GM21447 (cell line): Measurements from ENCODE around the gene DONSON.

ENCODE experiments used
- ATAC-seq: cut with Tn5 transposase; IDR thresholded peaks from one replicate; pipeline ENCODE4 v1.9.1; 2021; ENCODE audit not compliant: unreplicated experiment

DONSON gene

GRCh38 chr21:33541756-33542639 is 46.5 kb downstream of the DONSON start, which contains the start of gene GART:
Gene GART, minus strand, starts transcription at chr21:33542117. Its CDS starts 2,802 bp downstream, at chr21:33539315.
- ATAC-seq: peak; percentile 59

GRCh38 chr21:33541105-33541711 is 47.3 kb downstream of the DONSON start:
- no peak for ATAC-seq

- no peak for ATAC-seq
Measured at GRCh38 chr21:33540711-33541104, 47.8 kb downstream of the DONSON start.

GRCh38 chr21:33539616-33540015 is 48.9 kb downstream of the DONSON start:
- no peak for ATAC-seq

GRCh38 chr21:33537212-33537611 is 51.3 kb downstream of the DONSON start:
- ATAC-seq: no peak

GRCh38 chr21:33531007-33531406 is 57.5 kb downstream of the DONSON start:
- ATAC-seq: no peak
